Stimulated activated CD8-positive, alpha-beta memory T cell treated with anti-CD3 and anti-CD28 coated beads, Interleukin-7, amount 100 ng/mL, for 1 hour (primary cell): ENCODE data around the gene HNRNPL.
A peak's percentile ranks its signal among the peaks of the same experiment; 100 is the strongest.
"Not testable (repeated sequence)": the region's sequence is repeated elsewhere in the genome, so short reads cannot be mapped to it uniquely, and the experiment has no call there.

ENCODE experiments used
- DNase-seq, 2 donors: peaks; one replicate each; pipeline ENCODE4 v3.0.0-alpha.2; 2020; ENCODE audit warnings: low read depth in 2 of 2

HNRNPL gene

GRCh38 chr19:38801359-38802095 lies 48.3 kb downstream of the HNRNPL start:
- no peak for DNase-seq

- no peak for DNase-seq
Measured at GRCh38 chr19:38800577-38801347, 49.0 kb downstream of the HNRNPL start.

- DNase-seq: no peak
Measured at GRCh38 chr19:38799104-38799503, 50.7 kb downstream of the HNRNPL start.

- DNase-seq: not testable (repeated sequence)
Measured at GRCh38 chr19:38797781-38798180, 52.0 kb downstream of the HNRNPL start.

- no peak for DNase-seq
Measured at GRCh38 chr19:38796154-38796553, 53.6 kb downstream of the HNRNPL start.

- DNase-seq: no peak
Measured at GRCh38 chr19:38795549-38795948, 54.2 kb downstream of the HNRNPL start.

- DNase-seq: no peak
Measured at GRCh38 chr19:38793671-38794070, 56.1 kb downstream of the HNRNPL start.

GRCh38 chr19:38793177-38793576 lies 56.6 kb downstream of the HNRNPL start:
- no peak for DNase-seq

- DNase-seq: peak in 1 of 2 donors; percentile 15
Measured at GRCh38 chr19:38792250-38793111, 57.3 kb downstream of the HNRNPL start.

GRCh38 chr19:38791451-38792064 lies 58.2 kb downstream of the HNRNPL start:
- not testable (repeated sequence) for DNase-seq

- DNase-seq: not testable (repeated sequence)
Measured at GRCh38 chr19:38790507-38791403, 59.0 kb downstream of the HNRNPL start.

GRCh38 chr19:38788478-38789243 lies 61.1 kb downstream of the HNRNPL start, which contains the start of gene LGALS7B:
Gene LGALS7B (plus strand): TSS chr19:38789200. CDS start chr19:38789227, 27 bp downstream.
- no peak for DNase-seq

- DNase-seq: no peak
Measured at GRCh38 chr19:38786572-38787265, 63.1 kb downstream of the HNRNPL start.
